GM12878 (cell line): Measurements from ENCODE around the gene METTL23.

Source experiments
- POLR2AphosphoS5 ChIP-seq: IDR thresholded peaks from 2 replicates; pipeline ENCODE4 v1.6.1; 2011; ENCODE audit warnings: mild to moderate bottlenecking, low read length, inconsistent platforms
- SMAD1 ChIP-seq: fragments of 450-650 bp; IDR thresholded peaks from 2 replicates; pipeline ENCODE4 v1.6.1; 2018; ENCODE audit warnings: mild to moderate bottlenecking, low read depth; ENCODE audit not compliant: partially characterized antibody
- ZNF274 ChIP-seq: IDR thresholded peaks from one replicate; pipeline ENCODE4 v1.8.0; 2011; ENCODE audit not compliant: insufficient read length, insufficient read depth
- ZNF384 ChIP-seq: IDR thresholded peaks from 2 replicates; pipeline ENCODE4 v1.6.1; 2012; ENCODE audit warnings: low read depth, mild to moderate bottlenecking, low read length, improper control_type of control experiment, borderline replicate concordance
- TF ChIP-seq, protein P1 (sequence below): fragments of 450-650 bp; IDR thresholded peaks from 2 replicates; pipeline ENCODE4 v1.6.1; 2016; ENCODE audit warnings: mild to moderate bottlenecking

DNA sequence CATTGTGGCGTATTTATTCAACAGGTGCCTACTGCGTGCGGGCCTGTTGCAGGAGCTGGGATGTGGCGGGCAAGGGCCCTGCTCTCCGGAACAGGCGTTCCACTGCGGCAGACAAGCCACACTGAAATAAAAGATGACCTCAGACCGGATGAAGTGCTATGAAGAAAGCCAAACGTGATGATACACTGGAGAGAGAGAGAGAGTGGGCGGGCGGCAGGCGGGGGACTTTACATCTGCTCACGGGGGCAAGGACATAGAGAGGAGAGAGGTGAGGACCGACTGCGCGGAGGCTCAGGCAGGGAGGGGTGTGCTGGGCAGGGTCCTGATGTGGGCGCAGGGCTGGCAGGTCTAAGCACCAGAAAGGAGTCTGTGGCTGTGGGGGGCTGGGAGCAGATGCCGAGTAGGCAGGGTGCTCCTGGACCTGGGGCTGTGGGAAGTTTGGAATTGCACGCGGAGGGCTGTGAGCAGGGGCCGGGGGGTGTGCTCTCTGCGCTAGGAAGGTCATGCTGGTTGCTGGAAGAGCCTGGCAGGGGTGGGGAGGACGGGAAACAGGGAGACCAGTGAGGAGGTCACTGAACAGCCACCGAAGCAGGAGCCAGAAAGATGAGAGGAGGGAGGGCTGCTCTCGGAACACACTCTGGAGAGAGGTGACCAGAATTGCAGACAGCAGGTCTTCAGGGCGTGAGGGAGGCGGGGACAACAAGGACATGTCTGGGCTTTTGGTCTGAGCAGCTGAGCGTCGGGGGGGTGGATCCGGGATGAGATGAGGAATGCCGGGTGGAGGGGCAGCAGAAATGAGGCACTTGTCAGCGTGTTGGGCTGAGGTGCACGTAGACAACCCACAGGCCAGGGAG lies 25.8 kb upstream of the METTL23 start:
- no peak for TF ChIP-seq SMAD1
- no peak for TF ChIP-seq ZNF274
- TF ChIP-seq, protein P1, sequence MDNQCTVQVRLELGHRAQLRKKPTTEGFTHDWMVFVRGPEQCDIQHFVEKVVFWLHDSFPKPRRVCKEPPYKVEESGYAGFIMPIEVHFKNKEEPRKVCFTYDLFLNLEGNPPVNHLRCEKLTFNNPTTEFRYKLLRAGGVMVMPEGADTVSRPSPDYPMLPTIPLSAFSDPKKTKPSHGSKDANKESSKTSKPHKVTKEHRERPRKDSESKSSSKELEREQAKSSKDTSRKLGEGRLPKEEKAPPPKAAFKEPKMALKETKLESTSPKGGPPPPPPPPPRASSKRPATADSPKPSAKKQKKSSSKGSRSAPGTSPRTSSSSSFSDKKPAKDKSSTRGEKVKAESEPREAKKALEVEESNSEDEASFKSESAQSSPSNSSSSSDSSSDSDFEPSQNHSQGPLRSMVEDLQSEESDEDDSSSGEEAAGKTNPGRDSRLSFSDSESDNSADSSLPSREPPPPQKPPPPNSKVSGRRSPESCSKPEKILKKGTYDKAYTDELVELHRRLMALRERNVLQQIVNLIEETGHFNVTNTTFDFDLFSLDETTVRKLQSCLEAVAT, result no peak
- no peak for TF ChIP-seq POLR2AphosphoS5
- TF ChIP-seq ZNF384, result no peak
